HepG2 (cell line): Measurements from ENCODE around the gene NUBPL. TPM values are rescaled to one million over a fixed set of nuclear protein-coding genes. Genes with fewer than 3 reads are reported as not detected.
A peak's percentile ranks its signal among the peaks of the same experiment; 100 is the strongest.

Experiments
- ARID4A ChIP-seq: sonication (generic); formaldehyde crosslinking; IDR thresholded peaks from 2 replicates; pipeline ENCODE4 v1.5.0; 2020; ENCODE audit warnings: mild to moderate bottlenecking, missing genetic modification reagents, borderline replicate concordance
- ARID5B ChIP-seq: IDR thresholded peaks from 2 replicates; pipeline ENCODE4 v1.4.0; 2020; ENCODE audit warnings: mild to moderate bottlenecking, missing genetic modification reagents
- ASH2L ChIP-seq: fragments of 300-600, 200-600 bp; sonication (generic); IDR thresholded peaks from 2 replicates; pipeline ENCODE4 v1.7.0; 2017; ENCODE audit warnings: low read depth, mild to moderate bottlenecking, moderate library complexity, mixed read lengths, low read length; ENCODE audit not compliant: insufficient read length
- BORCS8-MEF2B ChIP-seq: sonication (generic); formaldehyde crosslinking; IDR thresholded peaks from 2 replicates; pipeline ENCODE4 v1.8.0; 2022; ENCODE audit warnings: mild to moderate bottlenecking, missing genetic modification reagents
- CENPX ChIP-seq: sonication (generic); formaldehyde crosslinking; IDR thresholded peaks from 2 replicates; pipeline ENCODE4 v1.9.0; 2021; ENCODE audit warnings: mild to moderate bottlenecking, missing genetic modification reagents, moderate library complexity
- HDAC6 ChIP-seq: fragments of 200-600 bp; sonication (generic); IDR thresholded peaks from 2 replicates; pipeline ENCODE4 v1.7.0; 2017; ENCODE audit warnings: mild to moderate bottlenecking, antibody characterized with exemption, low read length, low read depth
- KAT7 ChIP-seq: IDR thresholded peaks from 2 replicates; pipeline ENCODE4 v1.6.1; 2018; ENCODE audit warnings: borderline replicate concordance, missing compliant biosample characterization
- NR0B2 ChIP-seq: sonication (generic); formaldehyde crosslinking; IDR thresholded peaks from 2 replicates; pipeline ENCODE4 v1.4.0; 2020; ENCODE audit warnings: mild to moderate bottlenecking, missing genetic modification reagents
- PHB2 ChIP-seq: fragments of 450-650 bp; IDR thresholded peaks from 2 replicates; pipeline ENCODE4 v1.6.1; 2018; ENCODE audit not compliant: partially characterized antibody
- PRMT3 ChIP-seq: sonication (generic); formaldehyde crosslinking; IDR thresholded peaks from 2 replicates; pipeline ENCODE4 v1.8.1; 2022; ENCODE audit warnings: low read depth, mild to moderate bottlenecking, moderate library complexity, missing genetic modification reagents, borderline replicate concordance
- RELA ChIP-seq: sonication (generic); formaldehyde crosslinking; IDR thresholded peaks from 2 replicates; pipeline ENCODE4 v1.4.0; 2020; ENCODE audit warnings: missing genetic modification reagents
- SNAPC2 ChIP-seq: sonication (generic); formaldehyde crosslinking; IDR thresholded peaks from 2 replicates; pipeline ENCODE4 v1.8.1; 2022; ENCODE audit warnings: mild to moderate bottlenecking, missing genetic modification reagents
- SRSF4 ChIP-seq: fragments of 200-400 bp; formaldehyde crosslinking; IDR thresholded peaks from one replicate; pipeline ENCODE4 v1.6.1; 2018; ENCODE audit warnings: mild to moderate bottlenecking, low read depth, low read length, moderate library complexity; ENCODE audit not compliant: poor library complexity, severe bottlenecking
- ZFP41 ChIP-seq: sonication (generic); formaldehyde crosslinking; IDR thresholded peaks from 2 replicates; pipeline ENCODE4 v1.4.0; 2020; ENCODE audit warnings: mild to moderate bottlenecking, missing genetic modification reagents, borderline replicate concordance
- ZNF232 ChIP-seq: sonication (generic); formaldehyde crosslinking; IDR thresholded peaks from 2 replicates; pipeline ENCODE4 v1.4.0; 2020; ENCODE audit warnings: missing genetic modification reagents, borderline replicate concordance
- ZNF329 ChIP-seq: sonication (generic); formaldehyde crosslinking; IDR thresholded peaks from 2 replicates; pipeline ENCODE4 v1.9.0; 2021; ENCODE audit warnings: low read depth, mild to moderate bottlenecking, missing genetic modification reagents
- ZNF44 ChIP-seq: sonication (generic); formaldehyde crosslinking; IDR thresholded peaks from 2 replicates; pipeline ENCODE4 v1.5.1; 2020; ENCODE audit warnings: mild to moderate bottlenecking, missing genetic modification reagents
- ZNF496 ChIP-seq: sonication (generic); formaldehyde crosslinking; IDR thresholded peaks from 2 replicates; pipeline ENCODE4 v1.8.1; 2023; ENCODE audit warnings: mild to moderate bottlenecking, moderate library complexity, missing genetic modification reagents; ENCODE audit not compliant: insufficient replicate concordance
- ZNF749 ChIP-seq: sonication (generic); formaldehyde crosslinking; IDR thresholded peaks from 2 replicates; pipeline ENCODE4 v1.8.0; 2022; ENCODE audit warnings: mild to moderate bottlenecking, missing genetic modification reagents, moderate library complexity, borderline replicate concordance
- ZNF775 ChIP-seq: sonication (generic); formaldehyde crosslinking; IDR thresholded peaks from 2 replicates; pipeline ENCODE4 v1.4.0; 2020; ENCODE audit warnings: missing genetic modification reagents, mild to moderate bottlenecking, moderate library complexity, borderline replicate concordance
- ZNF792 ChIP-seq: IDR thresholded peaks from 2 replicates; pipeline ENCODE4 v1.6.1; 2016
- polyA plus RNA-seq, 8 experiments: library from polyadenylated mRNA; depleted of rRNA in 3 of 8; stranded (reverse) in 7 of 8; unstranded in 1 of 8; fragments of >200 nt; fragmentation: Illumina TruSeq in 4 of 8; extraction: Trizol in 4 of 8; gene quantifications; 2 replicates each; pipeline versions ENCODE4 v1.2.1 to v1.2.3, GENCODE V29; 2011 to 2016; ENCODE audit warnings: low read depth in 4 of 8, missing spikeins in 1 of 8, mixed read lengths in 1 of 8; ENCODE audit not compliant: insufficient read depth in 1 of 8
- total RNA-seq, 5 experiments: library from RNA; depleted of rRNA; stranded (reverse); fragments of >200 nt; fragmentation: Illumina TruSeq; extraction: Trizol; gene quantifications; 2 replicates each; pipeline ENCODE4 v1.2.3, GENCODE V29; 2016; ENCODE audit warnings: low read depth in 1 of 5

Gene NUBPL
- total and polyA plus RNA-seq, 2 of the 13 experiments (the other 11 are each of a cell fraction or from before 2014, with no cell fraction given): 21.3 to 44.1 TPM

GRCh38 chr14:31717294-31718085 lies 156.3 kb downstream of the NUBPL start (continued):
- TF ChIP-seq ARID5B (peak; percentile 98), ZNF44 (no peak), ZNF329 (CRISPR knock-in tag) (no peak), SNAPC2 (peak; percentile 24; the same call in 1 of the 2 replicates), BORCS8-MEF2B (no peak), SRSF4 (no peak), ZNF749 (CRISPR knock-in tag) (no peak), PHB2 (no peak), NR0B2 (no peak), CENPX (CRISPR knock-in tag) (no peak), ZNF232 (CRISPR knock-in tag) (no peak), ASH2L (peak; percentile 30), ZNF775 (CRISPR knock-in tag) (peak; percentile 81; the same call in 1 of the 2 replicates), KAT7 (no peak), HDAC6 (no peak), RELA (CRISPR knock-in tag) (no peak), ZNF792 (CRISPR knock-in tag) (peak; percentile 77; the same call in 1 of the 2 replicates), PRMT3 (CRISPR knock-in tag) (no peak), ARID4A (CRISPR knock-in tag) (peak; percentile 99), ZNF496 (CRISPR knock-in tag) (no peak), ZFP41 (CRISPR knock-in tag) (no peak)
